ENCODE data around the gene EPN2.

The EPN2 gene

DNA sequence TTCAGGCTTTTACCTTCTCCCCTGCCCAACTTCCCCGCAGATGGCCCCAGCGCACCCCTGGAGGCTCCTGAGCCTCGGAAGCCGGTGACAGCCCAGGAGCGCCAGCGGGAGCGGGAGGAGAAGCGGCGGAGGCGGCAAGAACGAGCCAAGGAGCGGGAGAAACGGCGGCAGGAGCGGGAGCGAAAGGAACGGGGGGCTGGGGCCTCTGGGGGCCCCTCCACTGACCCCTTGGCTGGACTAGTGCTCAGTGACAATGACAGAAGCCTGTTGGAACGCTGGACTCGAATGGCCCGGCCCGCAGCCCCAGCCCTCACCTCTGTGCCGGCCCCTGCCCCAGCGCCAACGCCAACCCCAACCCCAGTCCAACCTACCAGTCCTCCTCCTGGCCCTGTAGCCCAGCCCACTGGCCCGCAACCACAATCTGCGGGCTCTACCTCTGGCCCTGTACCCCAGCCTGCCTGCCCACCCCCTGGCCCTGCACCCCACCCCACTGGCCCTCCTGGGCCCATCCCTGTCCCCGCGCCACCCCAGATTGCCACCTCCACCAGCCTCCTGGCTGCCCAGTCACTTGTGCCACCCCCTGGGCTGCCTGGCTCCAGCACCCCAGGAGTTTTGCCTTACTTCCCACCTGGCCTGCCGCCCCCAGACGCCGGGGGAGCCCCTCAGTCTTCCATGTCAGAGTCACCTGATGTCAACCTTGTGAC is 144.7 kb downstream of the EPN2 start:
- DNase-seq (ENCODE audit: low read depth), result no peak

DNA sequence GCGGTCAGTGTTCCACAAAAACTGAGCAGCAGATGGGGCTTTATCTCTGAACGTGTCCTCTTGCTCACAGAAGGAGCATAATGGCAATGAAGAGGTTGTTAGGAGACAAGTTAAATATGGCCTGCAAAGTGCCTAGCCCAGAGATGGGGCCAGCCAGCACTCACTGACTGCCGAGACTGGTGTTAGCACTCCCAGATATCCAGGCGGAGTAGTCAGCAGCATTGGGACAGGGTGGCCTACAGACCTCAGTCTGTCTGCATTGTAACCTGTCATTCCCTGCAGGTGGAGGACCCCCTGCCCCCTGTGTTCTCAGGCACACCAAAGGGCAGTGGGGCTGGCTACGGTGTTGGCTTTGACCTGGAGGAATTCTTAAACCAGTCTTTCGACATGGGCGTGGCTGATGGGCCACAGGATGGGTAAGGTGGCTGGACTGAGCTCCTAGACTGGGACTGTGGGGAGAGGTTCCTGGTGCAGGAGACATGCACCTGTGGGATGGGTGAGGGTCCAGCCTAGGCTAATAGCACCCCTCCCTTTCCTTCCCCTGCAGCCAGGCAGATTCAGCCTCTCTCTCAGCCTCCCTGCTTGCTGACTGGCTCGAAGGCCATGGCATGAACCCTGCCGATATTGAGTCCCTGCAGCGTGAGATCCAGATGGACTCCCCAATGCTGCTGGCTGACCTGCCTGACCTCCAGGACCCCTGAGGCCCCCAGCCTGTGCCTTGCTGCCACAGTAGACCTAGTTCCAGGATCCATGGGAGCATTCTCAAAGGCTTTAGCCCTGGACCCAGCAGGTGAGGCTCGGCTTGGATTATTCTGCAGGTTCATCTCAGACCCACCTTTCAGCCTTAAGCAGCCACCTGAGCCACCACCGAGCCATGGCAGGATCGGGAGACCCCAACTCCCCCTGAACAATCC is 145.6 kb downstream of the EPN2 start:
- no peak for DNase-seq (ENCODE audit: low read depth)

DNA sequence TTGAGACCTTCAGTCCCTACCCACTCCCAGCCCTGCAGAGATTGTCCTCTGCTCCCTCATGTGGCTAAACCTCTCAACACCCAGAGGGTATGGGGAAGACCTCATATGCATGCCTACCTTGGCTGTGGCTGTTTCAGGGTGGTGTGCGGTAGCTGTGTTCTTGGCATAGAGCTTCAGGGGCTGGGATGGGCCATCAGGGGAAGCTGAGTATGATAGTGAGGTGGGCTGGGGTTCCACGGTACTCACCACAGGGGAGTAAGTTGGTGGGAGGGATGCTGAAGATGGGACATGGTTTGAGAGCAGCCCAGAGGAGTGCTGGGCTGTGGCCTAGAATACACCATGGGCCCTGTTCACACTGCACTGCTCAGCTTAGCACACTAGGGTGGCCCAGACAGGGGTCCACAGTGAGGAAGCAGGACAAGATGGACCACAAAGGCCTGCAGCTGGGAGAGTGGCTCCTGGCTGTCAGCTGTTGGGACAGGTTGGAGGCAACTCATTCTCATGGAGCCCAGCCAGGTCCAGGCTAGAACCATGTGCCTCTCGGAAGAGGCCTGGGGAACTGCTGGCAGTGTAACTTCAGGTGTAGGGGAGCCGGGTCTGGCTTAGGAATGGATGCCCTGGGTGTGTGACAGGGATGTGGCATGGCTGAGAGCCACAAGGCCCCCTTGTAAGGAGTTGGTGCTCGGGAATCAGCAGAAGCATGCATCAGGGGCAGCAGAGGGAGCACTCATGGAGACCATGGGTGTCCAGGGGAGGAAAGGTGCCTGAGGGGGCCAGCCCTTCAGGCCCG is 146.7 kb downstream of the EPN2 start:
- DNase-seq (ENCODE audit: low read depth), result no peak

DNA sequence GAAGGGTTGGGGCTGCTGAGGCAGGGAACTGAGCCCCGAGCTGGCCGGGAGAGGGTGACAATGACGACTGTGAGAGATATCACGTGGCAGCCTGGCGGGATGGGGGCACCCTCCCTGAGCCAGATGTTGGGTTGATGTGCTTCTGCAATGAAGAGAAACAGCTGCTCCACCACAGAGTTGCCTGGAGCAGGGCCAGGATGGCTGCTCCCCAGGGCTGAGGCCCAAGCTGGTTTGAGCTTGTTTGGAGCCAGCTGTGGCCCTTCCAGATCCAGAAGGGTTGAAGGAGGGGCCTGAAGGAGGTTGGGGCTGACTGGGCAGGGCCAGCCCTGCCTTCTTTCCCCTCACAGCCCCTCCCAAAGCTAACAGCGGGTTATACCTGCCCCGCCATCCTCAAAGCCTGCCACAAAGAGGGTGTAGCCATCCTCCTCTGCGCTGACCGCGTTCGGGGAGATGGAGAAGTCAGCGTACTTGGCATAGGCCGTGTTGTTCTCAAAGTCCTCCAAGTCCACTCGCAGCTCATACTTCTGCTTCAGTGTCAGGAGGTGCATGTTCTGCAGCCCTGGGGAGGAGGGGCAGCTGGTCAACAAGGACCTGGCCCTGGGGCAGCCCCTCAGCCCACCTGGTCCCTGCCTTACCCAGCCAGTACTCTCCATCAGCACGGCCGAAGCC is 147.7 kb downstream of the EPN2 start:
- no peak for DNase-seq (ENCODE audit: low read depth)

DNA sequence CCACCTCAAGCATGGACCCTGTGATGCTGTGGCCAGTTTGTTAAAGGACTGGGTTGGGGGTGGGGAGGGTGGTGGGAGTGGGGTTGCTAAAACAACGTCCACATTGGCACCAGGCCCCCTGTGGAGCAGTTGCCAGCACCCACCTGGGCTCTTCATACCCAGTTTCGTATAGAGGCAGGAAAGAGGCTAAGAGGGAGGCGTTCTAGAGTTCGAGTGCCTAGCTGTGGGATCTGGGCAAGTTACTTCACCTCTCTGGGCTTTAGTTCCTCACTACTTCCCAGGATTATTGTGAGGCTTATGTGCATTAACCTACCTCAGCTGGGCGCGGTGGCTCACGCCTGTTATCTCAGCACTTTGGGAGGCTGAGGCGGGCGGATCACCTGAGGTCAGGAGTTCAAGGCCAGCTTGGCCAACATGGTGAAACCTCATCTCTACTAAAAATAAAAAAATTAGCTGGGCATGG is 148.4 kb downstream of the EPN2 start:
- no peak for DNase-seq (ENCODE audit: low read depth)
